Activated CD8-positive, alpha-beta memory T cell treated with anti-CD3 and anti-CD28 coated beads, Interleukin-2, amount 50 U/mL, for 4 hours (primary cell): ENCODE data around the gene ARL4A.
"Not testable (repeated sequence)": the region's sequence is repeated elsewhere in the genome, so short reads cannot be mapped to it uniquely, and the experiment has no call there.

Experiments used
- DNase-seq: peaks from one replicate; pipeline ENCODE4 v3.0.0-alpha.2; 2020

The ARL4A gene

GRCh38 chr7:12670000-12670729, 17.3 kb upstream of the ARL4A start:
- DNase-seq, result no peak

DNA sequence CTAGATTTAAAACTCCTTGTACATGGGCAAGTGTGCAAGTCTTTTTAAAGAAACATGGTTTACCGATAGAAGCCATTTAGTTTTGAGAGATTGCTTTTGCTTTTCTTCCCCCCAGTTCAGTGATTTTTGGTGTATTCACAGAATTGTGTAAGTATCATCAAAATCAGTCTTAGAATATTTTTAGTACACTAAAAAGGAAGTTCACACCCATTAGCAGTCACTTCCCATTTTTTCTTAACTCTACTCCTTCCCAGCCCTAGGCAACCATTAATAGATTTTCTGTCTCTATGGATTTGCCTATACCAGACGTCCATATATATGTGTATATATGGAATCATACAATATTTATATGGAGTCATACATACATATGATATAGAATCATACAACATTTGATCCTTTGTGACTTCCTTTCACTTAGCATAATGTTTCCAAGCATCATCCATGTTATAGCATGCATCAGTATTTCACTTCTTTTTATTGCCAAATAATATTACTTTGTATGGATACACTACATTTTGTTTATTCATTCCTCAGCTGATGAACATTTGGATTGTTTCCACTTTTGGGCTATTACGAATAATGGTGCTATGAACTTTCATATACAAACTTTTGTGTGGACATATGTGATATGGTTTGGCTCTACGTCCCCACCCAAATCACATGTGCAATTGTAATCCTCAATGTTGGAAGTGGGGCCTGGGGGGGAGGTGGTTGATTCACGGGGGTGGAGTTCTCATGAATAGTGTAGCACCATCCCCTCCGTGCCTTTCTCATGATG, 16.5 kb upstream of the ARL4A start:
- DNase-seq, result no peak

- DNase-seq, result not testable (repeated sequence)
Observed at GRCh38 chr7:12673436-12673835, 14.0 kb upstream of the ARL4A start.

- DNase-seq, result no peak
Observed at GRCh38 chr7:12674053-12674452, 13.4 kb upstream of the ARL4A start.

- peak; percentile 24 for DNase-seq
Observed at GRCh38 chr7:12674861-12675260, 12.6 kb upstream of the ARL4A start.

DNA sequence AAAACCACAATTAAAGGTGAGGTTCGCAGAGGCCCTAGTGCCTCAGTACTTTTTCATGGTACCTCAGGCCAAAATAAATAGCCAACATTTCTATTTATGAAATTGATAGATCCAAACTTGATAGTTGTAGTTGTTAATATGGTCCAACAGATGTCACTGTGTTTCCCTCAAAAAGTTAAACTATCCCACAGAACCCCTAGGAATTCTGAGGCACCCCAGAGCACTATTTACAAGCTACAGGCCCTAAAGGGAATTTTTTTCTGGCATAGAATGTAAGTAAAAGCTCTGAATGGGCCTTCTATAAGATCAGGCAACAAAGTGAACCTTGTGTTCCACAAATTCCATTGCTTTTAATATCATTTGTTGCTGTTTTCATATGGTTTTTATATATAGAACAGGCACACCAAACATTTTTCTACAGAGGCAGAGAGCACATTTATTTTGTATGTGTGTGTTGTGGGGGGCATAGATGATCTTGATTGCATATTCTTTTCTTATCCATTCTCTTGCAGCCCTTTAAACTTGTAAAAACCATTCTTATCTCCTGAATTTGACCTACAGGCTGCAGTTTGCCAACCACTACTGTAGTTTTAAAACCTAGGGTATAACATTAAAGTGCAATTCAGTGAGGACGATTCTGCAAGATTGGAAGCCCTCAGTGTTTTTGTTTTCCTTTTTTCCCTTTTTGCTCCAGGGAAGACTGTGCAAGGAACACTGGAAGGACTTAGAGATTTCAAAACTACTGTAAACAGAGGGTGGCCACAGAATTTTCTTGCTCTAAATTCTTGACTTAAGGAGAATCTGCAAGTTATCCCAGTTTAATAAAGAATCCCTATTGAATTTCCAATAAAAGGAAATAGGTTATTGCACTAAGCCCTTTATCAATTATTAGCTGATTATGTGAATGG, 3.5 kb upstream of the ARL4A start:
- no peak for DNase-seq

DNA sequence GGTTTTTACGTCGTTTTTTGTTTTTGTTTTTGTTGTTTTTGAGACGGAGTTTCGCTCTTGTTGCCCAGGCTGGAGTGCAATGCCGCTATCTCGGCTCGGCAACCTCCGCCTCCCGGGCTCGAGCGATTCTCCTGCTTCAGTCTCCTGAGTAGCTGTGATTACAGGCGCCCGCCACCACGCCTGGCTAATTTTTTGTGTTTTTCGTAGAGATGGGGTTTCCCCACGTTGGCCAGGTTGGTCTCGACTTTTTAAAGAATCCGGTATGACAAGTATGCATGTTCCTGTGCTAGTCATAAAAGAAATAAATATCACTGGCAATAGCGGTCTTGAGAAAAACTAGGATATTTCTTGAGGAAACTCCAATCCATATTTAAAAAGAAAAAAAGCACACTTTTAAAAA, 2.7 kb upstream of the ARL4A start:
- DNase-seq, result no peak

DNA sequence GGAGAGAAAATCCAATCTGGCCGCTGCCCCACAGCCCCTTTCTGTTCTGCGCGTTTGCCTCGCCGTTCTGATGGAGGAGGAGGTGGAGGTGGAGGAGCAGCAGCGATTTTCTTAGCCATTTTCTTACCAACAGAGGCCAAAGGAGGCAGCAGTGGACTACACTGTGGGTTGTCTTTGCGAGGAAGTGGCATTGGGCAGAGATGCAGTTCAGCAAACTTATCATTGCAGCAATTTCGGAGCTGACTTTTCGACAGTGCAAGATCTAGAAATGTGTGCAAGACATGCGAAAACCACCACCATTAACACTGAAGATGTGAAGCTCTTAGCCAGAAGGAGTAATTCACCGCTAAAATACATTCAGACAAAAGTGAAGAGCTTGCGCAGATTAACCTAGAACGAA, 1.9 kb upstream of the ARL4A start:
- peak; percentile 20 for DNase-seq

- peak; percentile 90 for DNase-seq
Observed at GRCh38 chr7:12686234-12686890, 1.1 kb upstream of the ARL4A start.

DNA sequence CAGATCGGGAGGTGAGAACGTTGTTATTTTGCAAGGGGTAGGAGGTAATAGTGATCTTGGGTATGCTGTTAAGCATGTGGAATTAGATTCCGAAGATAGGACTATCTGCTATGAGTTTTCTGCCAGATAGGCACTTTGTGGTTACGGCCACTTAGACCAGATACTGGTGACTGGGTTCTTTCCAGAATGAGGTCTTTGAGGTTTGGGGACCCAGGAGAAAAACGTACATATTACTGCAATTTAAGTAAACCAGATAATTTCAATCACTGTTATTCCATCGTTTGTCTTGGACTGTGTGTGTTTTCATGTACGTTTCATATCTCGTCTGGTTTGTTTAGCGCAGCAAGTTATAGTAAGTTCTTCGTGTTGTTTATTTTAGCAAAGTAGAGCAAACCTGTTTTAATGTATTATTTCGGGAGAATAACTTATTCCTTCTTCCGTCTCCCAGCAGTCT, 312 bp downstream of the ARL4A start:
- DNase-seq, result no peak

GRCh38 chr7:12688485-12689170, 1.2 kb downstream of the ARL4A start:
- not testable (repeated sequence) for DNase-seq

GRCh38 chr7:12689451-12689850, 2.0 kb downstream of the ARL4A start:
- DNase-seq, result no peak

DNA sequence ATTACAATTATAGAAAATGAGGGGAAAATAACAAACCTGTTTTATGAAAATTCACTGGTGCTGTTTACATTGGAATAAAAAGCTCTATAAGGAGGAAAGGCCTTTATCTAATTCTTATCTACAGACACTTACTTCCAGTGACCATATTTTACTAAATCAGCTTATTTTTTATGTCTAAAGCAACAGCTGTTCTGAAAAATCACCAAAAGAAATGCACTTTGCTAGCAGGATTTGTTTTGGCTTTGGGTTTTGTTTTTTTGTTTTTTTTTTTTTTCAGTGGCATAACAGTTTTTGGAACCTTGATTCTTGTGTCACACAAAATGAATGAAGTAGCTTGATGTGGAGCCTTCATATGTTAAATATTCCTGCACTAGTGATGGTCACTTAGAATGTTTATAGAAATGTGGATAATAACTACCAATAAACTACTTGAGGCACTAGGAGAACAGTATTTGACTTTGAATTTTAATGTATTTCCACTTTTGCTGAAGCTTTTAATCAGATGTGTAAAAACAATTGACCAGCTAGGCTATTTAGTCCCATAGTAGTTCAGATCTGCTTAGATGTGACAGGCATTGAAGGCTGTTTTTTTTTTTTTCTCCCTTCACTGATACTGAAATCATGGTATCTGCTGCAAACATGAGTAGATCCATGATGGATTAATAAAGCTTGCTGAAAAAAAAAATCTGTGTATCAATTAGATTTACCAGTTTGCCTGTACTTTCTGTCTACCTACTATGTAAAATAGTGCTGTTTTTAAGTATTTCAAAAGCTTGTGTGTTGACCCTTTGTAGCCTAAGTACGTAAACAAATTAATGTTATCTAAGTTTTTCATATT, 2.8 kb downstream of the ARL4A start:
- no peak for DNase-seq

- DNase-seq, result not testable (repeated sequence)
Observed at GRCh38 chr7:12691388-12691787, 4.0 kb downstream of the ARL4A start.

DNA sequence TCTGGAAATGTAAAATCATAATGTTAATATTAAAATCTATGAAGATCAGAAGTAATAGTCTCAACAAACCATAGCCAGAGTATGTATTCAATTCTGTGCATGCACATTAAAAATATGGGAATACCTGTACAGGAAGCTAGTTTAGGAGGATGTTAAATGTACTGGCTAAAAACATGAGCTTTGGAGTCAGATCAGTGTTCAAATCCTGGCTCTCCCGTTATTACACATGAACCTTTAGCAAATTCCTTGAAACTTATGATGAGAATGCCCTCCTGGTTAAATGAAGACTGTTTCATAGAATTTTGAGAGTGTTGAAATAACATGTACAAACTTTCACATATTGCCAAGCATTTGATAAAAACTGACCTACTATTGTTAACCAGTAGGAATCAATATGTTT, 4.6 kb downstream of the ARL4A start:
- no peak for DNase-seq

DNA sequence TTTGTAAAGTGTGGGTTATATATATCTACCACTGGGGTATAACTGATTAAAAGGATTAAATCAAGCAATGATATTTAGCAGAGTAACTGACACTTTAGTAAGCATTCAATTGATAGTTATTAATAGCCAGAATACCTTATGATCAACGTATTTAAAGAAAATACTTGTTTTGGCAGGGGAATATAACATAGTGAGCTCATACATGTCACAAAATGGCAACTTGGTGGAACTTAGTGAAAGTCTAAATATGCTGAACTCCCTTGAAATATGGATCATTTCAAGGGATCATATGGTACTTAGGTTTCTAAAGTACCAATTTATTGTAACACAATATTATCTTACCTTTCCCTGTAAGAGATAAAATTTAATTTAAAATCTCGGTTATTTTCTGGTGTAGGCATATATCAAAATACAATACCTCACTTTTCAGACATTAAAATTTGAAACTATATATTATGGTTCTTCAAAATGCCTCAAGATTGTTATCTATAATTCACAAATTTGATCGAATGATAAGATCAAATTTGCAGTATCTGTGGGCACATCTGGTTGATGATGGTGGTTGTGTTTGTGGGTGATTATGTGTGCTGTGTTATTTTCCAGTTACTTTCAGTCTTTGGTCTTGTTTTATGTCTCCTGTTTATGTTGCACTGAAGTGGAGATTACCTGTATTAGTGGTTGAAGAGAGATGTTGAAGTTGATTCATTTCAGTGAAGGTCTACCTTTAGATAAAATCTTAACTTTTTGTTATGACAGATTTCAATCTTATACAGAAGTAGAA, 5.2 kb downstream of the ARL4A start:
- no peak for DNase-seq

DNA sequence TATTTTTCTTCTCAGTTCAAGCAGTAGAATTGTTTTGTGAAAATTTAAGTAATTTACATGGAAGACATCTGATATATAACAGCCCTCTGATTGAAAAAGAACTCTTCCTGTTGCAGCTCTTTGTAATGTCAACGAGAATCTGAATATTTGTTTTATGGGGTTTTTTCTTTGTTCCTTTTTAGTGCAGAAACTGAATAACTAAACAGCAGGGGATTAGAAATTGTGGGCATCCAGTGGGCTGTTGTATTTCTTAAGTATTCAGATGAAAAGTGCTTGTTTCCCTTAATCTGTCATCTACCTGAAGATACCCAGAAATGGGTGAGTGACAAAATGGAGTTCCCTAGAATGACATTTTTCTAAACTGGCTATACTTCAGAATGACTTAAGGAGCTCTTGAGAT, 7.4 kb downstream of the ARL4A start:
- DNase-seq, result no peak

GRCh38 chr7:12695965-12696364, 8.5 kb downstream of the ARL4A start:
- no peak for DNase-seq

GRCh38 chr7:12699299-12699698, 11.9 kb downstream of the ARL4A start:
- no peak for DNase-seq

DNA sequence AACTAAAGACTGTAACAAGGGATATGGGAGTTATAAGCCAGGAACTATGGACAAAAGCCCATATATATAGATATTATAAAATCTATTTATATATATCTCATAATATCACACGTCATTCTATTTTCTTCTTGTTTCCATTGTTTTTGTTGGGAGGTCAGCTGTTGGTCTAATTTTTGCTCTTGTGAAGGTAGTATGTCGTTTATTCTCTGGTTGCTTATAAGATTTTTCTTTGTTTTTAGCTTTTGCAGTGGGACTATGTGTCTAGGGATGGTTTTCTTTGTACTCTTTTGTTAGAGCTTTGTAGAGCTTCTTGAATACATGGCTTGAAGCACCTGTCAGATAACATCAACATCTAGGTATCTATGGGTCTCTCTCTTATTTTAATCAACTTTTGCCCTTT, 14.0 kb downstream of the ARL4A start:
- no peak for DNase-seq
